Stomach (tissue), 4 donors: ENCODE results near the gene DNAJC4.

Source experiments
- POLR2A ChIP-seq, 4 donors: fragments of 450-650 bp; IDR thresholded peaks; one replicate each; pipeline ENCODE4 v1.6.1; 2016; ENCODE audit warnings: antibody characterized with exemption in 4 of 4, control low read depth in 2 of 4, mild to moderate bottlenecking in 1 of 4, moderate library complexity in 1 of 4
- POLR2AphosphoS5 ChIP-seq, 3 donors: sonication (generic); formaldehyde crosslinking; IDR thresholded peaks; one replicate each; pipeline ENCODE4 v1.6.1; 2016; ENCODE audit warnings: antibody characterized with exemption in 3 of 3
- TF ChIP-seq, protein P1 (sequence below), 7 experiments: fragments of 450-650 bp in 4 of 7; fragments of 200-600 bp in 3 of 7; sonication (generic) in 3 of 7; IDR thresholded peaks; one replicate each; pipeline ENCODE4 v1.5.1; 2016 to 2019; ENCODE audit warnings: antibody characterized with exemption in 7 of 7, control low read depth in 2 of 7, mild to moderate bottlenecking in 1 of 7

DNA sequence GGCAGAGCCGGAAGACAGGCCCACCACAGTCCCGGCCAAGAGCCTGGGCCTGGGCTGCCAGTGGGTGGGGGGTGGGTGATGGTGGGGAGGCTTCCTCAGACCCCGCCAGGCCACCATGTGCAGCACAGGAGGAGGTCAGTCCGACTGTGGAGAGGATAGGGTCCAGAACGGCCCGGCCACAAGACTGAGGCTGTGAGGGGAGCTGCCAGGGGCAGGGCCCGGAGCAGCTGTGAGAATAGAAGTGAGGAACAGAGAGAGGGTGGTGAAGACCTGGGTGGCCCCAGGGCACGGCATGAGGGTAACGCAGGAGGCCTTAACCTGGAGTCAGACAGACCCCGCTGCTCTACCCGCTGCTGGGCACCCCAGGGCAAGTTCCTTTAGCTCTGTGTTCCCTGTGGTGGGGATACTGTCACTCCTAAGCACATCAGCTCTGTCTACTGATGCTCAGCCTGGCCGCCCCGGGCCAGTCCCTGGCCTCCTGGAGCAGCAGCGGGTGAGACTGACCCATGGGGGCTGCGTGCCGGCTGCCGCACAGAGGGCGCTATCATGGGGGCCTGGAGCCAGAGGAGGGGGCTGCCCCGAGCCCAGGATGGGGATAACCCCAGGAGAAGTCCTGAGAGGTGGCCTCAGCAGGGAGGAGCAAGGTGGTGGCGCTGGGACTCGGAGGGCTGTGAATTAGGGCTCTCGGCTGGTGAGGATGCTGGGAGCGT lies 22.1 kb upstream of the DNAJC4 start:
- TF ChIP-seq, protein P1, sequence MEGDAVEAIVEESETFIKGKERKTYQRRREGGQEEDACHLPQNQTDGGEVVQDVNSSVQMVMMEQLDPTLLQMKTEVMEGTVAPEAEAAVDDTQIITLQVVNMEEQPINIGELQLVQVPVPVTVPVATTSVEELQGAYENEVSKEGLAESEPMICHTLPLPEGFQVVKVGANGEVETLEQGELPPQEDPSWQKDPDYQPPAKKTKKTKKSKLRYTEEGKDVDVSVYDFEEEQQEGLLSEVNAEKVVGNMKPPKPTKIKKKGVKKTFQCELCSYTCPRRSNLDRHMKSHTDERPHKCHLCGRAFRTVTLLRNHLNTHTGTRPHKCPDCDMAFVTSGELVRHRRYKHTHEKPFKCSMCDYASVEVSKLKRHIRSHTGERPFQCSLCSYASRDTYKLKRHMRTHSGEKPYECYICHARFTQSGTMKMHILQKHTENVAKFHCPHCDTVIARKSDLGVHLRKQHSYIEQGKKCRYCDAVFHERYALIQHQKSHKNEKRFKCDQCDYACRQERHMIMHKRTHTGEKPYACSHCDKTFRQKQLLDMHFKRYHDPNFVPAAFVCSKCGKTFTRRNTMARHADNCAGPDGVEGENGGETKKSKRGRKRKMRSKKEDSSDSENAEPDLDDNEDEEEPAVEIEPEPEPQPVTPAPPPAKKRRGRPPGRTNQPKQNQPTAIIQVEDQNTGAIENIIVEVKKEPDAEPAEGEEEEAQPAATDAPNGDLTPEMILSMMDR (IDR thresholded peaks at IDR 0.05), result no peak
- TF ChIP-seq POLR2A (IDR thresholded peaks at IDR 0.05), result no peak
- TF ChIP-seq POLR2AphosphoS5 (IDR thresholded peaks at IDR 0.05), result no peak
